GM18909 (cell line): ENCODE data around the gene PTTG1IP2.

ENCODE experiments used
- ATAC-seq: cut with Tn5 transposase; IDR thresholded peaks from one replicate; pipeline ENCODE4 v1.9.1; 2021; ENCODE audit warnings: mild to moderate bottlenecking; ENCODE audit not compliant: unreplicated experiment, poor library complexity

Gene PTTG1IP2

DNA sequence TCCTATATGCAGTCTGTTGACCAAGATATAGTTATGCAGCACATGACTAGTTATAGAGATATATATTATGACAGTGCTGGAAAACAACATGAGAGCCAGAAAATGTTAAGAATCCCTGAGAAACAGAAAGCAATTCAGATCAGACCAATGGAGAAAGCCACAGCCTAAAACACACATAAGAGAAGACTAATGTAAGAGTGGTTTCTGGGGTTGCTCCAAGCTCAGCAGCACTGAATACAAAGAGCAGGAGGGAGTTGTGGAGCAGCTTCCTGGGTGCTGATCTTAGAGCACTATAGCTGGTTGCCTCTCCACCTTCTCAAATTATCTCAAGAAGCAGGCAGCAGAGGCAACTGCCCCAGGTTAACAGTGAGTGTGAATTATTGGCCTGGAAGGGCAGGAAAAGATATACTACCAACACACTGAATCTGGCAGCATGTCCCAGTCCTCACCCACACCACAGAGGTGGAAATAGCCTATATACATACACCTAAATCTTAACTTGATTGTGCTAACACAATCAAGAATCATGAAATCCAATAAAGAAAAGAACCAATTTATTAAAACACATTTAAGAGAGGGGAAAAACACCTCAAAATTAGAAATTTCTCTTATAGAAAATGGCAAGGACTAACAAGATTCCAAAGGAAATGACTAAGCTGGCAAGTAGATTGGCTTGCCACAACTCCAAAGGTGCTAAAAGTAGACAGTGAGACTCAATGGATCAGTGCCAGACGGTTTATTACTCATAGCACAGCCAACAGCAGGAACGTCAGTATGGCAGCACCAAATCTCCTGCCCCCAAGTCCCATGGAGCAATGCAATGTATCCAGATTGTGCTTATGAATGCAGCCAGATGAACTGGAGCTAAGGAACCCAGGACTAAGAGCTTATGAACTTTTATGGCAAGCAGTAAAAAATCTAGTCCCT lies 5.1 kb downstream of the PTTG1IP2 start:
- no peak for ATAC-seq

GRCh38 chr7:90483251-90483650 lies 13.8 kb downstream of the PTTG1IP2 start:
- no peak for ATAC-seq

DNA sequence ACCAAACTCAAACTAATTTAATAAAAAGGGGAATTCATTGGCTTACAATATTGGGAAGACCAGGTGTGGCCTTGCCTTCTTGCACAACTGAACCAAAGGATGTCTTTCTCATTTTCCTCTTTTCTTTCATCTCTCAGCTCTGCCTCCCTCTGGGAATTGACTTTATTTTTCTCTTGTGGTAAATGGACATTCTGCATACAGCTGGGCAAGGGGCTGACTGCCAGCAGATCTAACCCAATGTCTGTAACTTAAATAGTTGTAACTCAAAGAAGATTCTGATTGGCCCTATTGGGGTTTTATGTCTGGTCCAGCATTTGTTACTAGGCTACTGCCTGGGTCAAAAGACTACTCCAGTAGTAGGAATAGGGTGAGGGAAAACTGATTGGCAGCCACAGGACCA lies 15.3 kb downstream of the PTTG1IP2 start:
- no peak for ATAC-seq

DNA sequence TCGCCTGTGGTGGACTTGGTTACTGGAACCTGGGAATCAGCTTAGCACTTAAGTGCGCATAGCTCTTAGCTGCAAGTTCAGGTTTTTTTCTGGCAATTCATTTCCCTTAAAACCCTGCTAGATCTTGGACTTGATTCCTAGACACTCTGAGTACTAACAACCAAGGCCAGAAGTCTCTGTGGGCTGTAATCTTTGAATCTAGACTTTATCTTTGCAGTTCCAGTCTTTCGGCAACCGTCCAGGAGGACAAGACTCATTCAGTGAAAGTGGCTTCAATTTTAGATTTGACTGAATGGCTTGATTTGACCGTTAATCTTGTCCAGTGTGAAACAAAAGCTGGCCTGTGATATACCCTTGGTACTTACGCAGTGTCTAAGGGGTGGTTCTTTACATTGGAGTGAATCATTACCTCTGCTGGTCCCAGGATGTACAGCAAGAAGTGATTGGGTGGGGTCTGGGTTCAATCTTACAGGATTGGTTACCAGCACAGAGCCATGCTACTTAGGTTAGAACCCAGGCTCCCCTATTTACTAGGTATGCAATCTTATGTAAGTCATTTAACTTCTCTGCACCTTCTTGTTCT lies 16.4 kb downstream of the PTTG1IP2 start:
- no peak for ATAC-seq

GRCh38 chr7:90487808-90488207 lies 18.4 kb downstream of the PTTG1IP2 start:
- ATAC-seq: no peak

- ATAC-seq: no peak
These were observed 18.8 kb downstream of the PTTG1IP2 start for GRCh38 chr7:90488220-90488619.

DNA sequence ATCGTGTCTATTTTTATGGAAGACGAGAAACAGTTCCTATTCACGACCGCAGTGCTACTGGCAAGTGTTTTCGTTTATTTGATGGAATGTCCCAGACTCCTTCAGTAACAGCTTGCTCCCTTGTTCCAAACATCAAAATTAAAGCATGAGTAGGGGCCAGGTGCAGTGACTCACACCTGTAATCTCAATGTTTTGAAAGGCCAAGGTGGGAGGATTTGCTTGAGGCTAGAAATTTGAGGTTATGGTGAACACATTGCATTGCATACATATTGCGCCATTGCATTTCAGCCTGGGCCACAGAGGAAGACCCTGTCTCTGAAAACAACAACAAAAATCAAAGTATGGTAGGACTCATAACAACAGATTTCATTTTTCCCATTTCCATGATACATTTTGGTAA lies 22.8 kb downstream of the PTTG1IP2 start:
- ATAC-seq: no peak

DNA sequence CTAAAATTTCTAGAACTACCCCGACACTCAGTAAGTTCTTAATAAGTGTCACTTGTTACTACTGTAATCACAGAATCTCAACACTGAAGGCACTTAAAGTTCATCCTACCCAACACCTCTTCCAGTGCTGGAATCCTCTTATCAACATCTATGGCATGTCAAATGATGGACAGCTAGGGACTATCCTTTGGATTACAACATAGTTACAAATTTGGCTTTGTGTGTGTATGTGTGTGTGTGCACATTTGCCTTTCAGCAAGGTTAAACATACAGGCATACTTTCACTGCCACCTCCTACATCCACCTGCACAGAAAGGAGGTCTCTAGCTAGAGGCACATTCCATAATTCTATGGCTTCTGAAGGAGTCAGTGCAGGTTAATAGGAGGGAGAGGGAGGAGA lies 25.8 kb downstream of the PTTG1IP2 start:
- ATAC-seq: no peak

- ATAC-seq: no peak
These were observed 33.1 kb downstream of the PTTG1IP2 start for GRCh38 chr7:90502539-90502938.

DNA sequence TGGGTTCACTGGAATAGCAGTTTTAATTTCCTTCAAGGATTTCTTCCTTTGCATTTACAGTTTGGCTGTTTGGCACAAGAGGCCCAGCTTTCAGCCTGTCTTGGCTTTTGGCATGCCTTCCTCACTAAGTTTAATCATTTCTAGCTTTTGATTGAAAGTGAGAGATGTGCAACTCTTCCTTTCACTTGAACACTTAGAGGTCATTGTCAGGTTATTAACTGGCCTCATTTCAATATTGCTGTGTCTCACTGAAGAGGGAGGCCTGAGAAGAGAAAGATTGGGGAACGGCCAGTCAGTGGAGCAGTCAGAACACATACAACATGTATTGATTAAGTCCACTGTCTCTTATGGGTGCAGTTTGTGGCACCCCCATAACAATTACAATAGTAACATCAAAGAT lies 33.9 kb downstream of the PTTG1IP2 start:
- peak; percentile 69 for ATAC-seq

GRCh38 chr7:90507692-90508091 lies 38.3 kb downstream of the PTTG1IP2 start:
- no peak for ATAC-seq

- ATAC-seq: no peak
These were observed 42.3 kb downstream of the PTTG1IP2 start for GRCh38 chr7:90511776-90512175.

- ATAC-seq: no peak
These were observed 43.4 kb downstream of the PTTG1IP2 start for GRCh38 chr7:90512821-90513254.

DNA sequence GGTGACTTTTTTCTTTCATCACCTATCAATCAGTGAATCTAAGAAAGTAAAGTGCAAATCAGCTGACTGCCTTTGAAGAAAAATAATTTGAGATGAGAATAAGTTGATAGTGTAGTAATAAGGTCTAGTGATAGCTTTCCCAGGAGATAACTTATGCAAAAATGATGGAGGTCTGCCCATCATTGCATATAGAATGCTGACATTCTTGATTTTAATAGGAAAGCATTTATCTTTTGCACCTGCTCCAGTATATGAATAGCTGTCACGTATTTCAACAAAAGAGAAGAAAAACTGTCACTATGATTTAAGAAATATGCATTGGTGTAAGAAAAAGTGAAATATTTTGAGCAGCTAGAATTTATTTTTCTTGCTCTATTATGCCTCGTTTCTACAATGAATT lies 46.8 kb downstream of the PTTG1IP2 start:
- no peak for ATAC-seq

DNA sequence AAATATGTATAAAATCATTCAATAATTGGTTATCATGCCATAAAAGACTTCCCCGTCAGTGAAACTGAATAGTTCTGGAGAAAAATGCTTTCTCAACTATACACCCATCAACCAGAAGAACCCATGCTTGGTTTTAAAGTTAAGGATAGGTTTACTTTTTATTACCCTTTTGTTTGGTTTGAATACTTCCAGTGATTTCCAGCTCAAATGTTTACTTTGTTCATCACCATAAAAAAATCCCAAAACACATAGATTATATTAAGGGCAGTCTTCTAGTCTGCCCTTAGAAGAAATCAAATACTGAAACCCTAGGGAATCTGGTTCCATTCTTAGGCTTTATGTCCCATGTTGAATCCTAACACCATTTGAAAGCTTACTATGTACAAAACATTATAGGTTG lies 49.2 kb downstream of the PTTG1IP2 start:
- ATAC-seq: no peak

DNA sequence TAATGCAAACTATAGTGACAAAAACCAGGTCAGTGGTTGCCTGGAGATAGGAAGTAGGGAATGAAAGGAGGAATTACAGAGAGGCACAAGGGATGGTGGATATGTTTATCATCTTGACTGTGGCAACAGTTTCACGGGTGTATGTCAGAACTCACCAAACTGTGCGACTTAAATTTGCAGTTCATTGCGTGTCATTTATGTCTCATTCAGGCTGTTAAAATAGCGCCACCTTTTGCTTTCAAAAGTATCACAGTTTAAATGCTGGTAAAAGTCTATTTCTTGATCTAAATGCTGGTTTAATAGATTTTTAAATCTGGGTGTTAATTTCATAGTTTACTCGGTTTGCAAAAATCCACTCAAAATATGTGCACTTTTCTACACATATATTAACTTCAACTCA lies 51.0 kb downstream of the PTTG1IP2 start:
- ATAC-seq: no peak

DNA sequence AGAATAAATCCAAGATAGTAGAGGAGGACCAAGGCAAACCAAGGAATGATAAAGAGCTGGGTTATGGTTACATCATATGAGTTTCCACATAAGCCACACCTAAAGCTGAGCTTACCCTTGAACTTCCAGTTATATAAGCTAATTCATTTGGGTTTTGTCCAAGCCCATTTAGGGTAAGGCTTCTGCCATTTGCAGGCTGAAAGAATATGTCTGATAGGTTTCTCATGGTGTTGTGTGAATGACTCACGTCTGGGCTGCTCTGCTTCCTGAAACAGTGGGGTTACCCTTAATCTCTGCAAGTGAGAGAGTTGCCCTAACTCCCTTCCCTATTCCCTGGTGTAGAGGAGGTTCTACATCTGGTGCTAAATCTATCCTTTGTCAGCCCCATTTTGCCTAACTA lies 60.8 kb downstream of the PTTG1IP2 start:
- no peak for ATAC-seq

DNA sequence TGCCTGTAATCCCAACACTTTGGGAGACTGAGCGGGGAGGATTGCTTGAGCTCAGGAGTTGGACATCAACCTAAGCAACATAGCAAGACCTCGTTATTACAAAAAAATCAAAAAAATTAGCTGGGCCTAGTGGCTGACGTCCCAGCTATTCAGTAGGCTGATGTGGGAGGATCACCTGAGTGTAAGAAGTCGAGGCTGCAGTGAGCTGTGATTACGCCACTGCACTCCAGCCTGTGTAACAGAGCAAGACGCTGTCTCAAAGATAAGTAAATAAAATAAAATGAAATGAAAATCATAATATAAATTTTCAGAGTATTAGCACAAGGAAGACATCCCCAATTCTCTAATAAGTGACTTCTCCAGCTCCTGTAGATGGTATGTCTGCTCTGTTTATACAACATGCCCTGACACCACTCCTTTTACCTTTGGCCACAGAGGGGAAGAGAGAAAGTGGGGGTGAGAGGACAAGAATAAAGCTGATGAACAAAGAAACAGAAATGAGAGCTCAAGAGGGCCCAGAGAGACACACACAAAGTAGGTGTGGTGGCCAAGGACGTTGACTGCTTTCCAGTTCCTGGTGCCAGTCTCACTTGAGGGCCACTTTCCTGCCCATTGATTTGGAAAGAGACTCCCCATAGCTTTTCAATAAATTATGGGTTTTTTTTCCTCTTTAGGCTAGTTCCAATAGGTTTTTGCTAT lies 62.9 kb downstream of the PTTG1IP2 start:
- ATAC-seq: peak; percentile 41

DNA sequence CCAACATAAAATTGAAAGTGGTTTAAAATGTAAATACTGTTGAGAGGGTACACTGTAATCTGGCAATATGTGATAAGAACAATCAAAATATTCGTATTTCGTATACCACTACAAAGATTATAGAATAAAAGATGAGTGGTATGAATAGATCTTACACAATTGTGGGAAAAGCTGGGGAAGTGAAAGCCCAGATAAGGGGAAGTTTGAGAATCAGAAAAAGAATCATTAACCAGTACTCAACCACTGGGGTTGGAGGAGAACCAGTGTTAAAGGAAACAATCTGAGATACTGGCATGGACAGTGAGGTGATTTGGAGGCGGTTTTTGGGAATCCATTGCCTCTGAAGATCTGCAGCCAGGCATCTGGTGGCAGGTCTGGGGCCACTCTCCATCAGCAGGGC lies 67.0 kb downstream of the PTTG1IP2 start:
- ATAC-seq: peak; percentile 88

- no peak for ATAC-seq
These were observed 69.0 kb downstream of the PTTG1IP2 start for GRCh38 chr7:90538405-90538804.

GRCh38 chr7:90540406-90540805 lies 71.0 kb downstream of the PTTG1IP2 start:
- ATAC-seq: no peak
